Fibroblast of pulmonary artery (primary cell): ENCODE results near the gene OVOL1.
A peak's percentile ranks its signal among the peaks of the same experiment; 100 is the strongest.

Source experiments
- DNase-seq: peaks from one replicate; pipeline ENCODE4 v3.0.0-alpha.2; 2010; ENCODE audit warnings: low read depth
- H3K4me3 ChIP-seq: replicated peaks from 2 replicates; pipeline ENCODE4 v1.5.1; 2011; ENCODE audit warnings: low read depth, mild to moderate bottlenecking, control low read depth, low read length, moderate library complexity
- CTCF ChIP-seq: IDR thresholded peaks from 2 replicates; pipeline ENCODE4 v1.5.1; 2011; ENCODE audit warnings: mild to moderate bottlenecking, control low read depth, low read length, inconsistent platforms; ENCODE audit errors: missing control alignments

OVOL1 gene

GRCh38 chr11:65809496-65809895 lies 22.6 kb downstream of the OVOL1 start:
- no peak for TF ChIP-seq CTCF
- DNase-seq = no peak

DNA sequence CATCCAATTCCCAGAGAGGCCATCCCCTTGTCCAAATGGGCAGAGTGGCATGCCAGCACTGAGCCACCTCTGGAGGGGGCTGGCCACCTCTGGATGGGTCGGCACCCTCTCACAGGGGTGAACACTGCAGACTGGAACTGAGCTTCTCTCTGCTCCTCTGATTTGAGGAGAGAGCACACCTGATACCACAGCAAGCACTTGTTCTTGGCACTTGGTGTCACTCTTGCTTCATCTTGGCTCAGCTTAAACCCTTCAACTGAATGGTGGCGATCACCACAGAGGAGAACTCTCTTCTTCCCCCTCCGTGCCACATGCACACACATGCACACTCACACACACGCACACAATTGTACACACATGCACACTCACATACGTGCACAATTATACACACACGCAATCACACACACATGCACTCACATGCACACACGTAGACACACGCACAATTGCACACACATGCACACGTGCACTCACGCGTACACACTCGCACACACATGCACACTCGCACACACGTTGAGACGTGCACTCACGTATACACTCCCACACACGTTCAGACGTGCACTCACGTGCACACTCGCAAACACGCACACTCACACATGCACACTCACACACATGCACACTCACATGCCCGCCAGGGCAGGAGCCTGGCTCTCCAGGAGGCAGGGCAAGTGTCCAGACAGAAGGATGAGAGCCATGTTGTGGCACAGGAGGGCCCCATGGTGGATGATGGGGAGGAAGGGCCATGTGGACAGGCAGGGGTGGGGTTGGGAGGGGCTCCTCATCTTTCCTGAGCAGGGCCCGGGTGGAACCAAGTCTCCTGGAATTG lies 23.4 kb downstream of the OVOL1 start:
- no peak for TF ChIP-seq CTCF
- no peak for DNase-seq
- H3K4me3 ChIP-seq = no peak overlapping the region

More at GRCh38 chr11:65809496-65809895, 22.6 kb downstream of the OVOL1 start:
- H3K4me3 ChIP-seq = no peak overlapping the region

GRCh38 chr11:65811764-65812475 lies 25.1 kb downstream of the OVOL1 start:
- H3K4me3 ChIP-seq = no peak overlapping the region
- no peak for TF ChIP-seq CTCF
- DNase-seq = peak; percentile 14

- peak; percentile 15 for DNase-seq
Measured at GRCh38 chr11:65814131-65814985, 27.5 kb downstream of the OVOL1 start.

DNA sequence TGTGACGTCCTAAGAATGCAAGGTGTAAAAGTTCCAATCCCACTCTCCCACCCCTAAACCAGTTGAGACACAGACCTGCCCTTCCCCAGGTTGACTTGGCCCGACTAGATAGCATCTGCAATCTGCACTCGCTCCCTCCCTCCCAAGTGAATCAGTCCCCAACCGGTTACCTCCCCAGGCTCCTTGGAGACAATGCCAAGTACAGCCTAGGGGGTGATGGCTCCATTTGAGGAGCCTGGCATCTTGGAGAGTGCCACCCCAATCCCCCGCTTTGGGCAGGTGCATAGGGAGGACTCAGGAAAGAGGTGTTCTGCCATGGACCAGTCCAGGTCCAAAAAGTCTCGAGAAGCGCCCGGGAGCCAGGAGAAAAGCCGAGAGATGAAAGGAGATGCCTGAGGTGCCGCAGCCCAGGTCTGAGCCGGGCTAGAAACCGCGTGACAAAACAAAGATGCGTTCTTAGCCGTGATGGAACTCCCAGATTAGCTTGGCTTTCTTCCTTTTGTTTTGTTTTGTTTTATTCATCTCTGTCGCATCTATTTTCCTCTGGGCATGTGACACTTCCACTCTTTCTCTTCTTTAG lies 28.2 kb downstream of the OVOL1 start:
- DNase-seq = no peak
- no peak for TF ChIP-seq CTCF
- no peak overlapping the region for H3K4me3 ChIP-seq

More at GRCh38 chr11:65814131-65814985, 27.5 kb downstream of the OVOL1 start:
- no peak overlapping the region for H3K4me3 ChIP-seq
- no peak for TF ChIP-seq CTCF

DNA sequence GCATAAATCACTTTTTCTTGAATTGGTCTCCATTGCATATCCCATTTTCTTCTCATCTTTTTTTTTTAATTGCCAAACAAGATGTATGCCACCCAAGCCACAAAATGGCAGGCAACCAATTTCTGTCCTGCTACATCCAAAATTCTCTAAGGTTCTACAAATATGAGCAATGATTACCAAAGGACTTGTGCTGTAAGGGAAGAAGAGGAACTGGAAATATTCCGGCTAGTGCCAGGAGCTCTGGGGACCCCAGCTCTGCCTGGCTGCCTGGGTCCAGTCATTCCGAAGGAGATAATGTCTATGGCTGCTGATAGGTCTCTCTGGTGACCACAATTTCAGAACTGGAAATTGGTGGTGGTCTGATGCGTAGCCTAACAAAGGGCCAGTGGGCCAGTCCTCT lies 29.8 kb downstream of the OVOL1 start:
- no peak for TF ChIP-seq CTCF
- no peak overlapping the region for H3K4me3 ChIP-seq
- no peak for DNase-seq
